Measurements from ENCODE around the gene PANX3. TPM values are rescaled to one million over a fixed set of nuclear protein-coding genes. Genes with fewer than 3 reads are reported as not detected.

Gene PANX3
- polyA plus RNA-seq, 1 of the 3 experiments (the other 2 are of a cell fraction), result not detected

DNA sequence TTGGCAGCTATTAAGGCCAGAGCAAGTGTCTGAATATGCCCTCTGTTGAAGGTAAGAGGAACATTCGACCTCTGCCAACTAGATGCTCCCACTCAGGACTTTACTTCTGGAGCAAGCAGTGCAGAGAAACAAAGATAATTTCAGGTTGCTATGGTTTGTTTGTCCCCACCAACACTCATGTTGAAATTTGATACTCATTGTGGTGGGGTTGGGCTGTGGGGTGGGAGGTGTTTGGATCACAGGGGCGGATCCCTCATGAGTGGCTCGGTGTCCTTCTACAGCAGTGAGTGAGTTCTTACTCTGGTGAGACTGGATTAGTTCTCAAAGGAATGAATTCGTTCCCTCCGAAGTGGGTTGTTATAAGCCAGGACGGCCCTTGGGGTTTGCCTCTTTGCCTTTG is 29.4 kb upstream of the PANX3 start:
- no peaks in the 10 kb centered on the region for H4K20me1 ChIP-seq (ENCODE audit: insufficient read depth)
- CTCF ChIA-PET, result interaction anchor here (2.6 kb wide), 1 partner anchor 180 kb away, joined by 19 read pairs; no protein-coding TSS in a partner anchor
- POLR2A ChIA-PET, result no interaction called here
- no peaks in the 10 kb centered on the region for H3K4me1 ChIP-seq (ENCODE audit: control insufficient read depth in 1 of 2, insufficient read depth in 2 of 2, low read depth in 1 of 2, low read length in 1 of 2)
- H3K9me3 ChIP-seq, result no peaks in the 10 kb centered on the region
- no peak overlapping the region for H3K9ac ChIP-seq
- 10% methylated on average over 6 of the region's 6 CpGs for whole genome bisulfite sequencing (ENCODE audit: low lambda C conversion rate)
- H3K79me2 ChIP-seq (ENCODE audit: insufficient read depth), result no peaks in the 10 kb centered on the region
- TF ChIP-seq NFIC (IDR thresholded peaks at IDR 0.05; ENCODE audit: borderline replicate concordance) (no peak), ZBTB33 (IDR thresholded peaks at IDR 0.05; ENCODE audit: borderline replicate concordance, low read depth) (no peak), POLR2AphosphoS5 (IDR thresholded peaks at IDR 0.05; ENCODE audit: low read depth, low read length) (no peak), EZH2phosphoT487 (IDR thresholded peaks at IDR 0.05; ENCODE audit: borderline replicate concordance, low read depth) (no peak), SIN3A (IDR thresholded peaks at IDR 0.05; ENCODE audit: borderline replicate concordance, low read depth, low read length) (no peak), MXI1 (IDR thresholded peaks at IDR 0.05; ENCODE audit: low read depth, low read length) (no peak), FOXJ3 (CRISPR knock-in tag; IDR thresholded peaks at IDR 0.05) (no peak), JUND (IDR thresholded peaks at IDR 0.05) (no peak), RCOR1 (IDR thresholded peaks at IDR 0.05; ENCODE audit: low read length) (no peak), USF2 (IDR thresholded peaks at IDR 0.05; ENCODE audit: borderline replicate concordance, low read depth, low read length) (no peak)
- TF ChIP-seq, protein P1, sequence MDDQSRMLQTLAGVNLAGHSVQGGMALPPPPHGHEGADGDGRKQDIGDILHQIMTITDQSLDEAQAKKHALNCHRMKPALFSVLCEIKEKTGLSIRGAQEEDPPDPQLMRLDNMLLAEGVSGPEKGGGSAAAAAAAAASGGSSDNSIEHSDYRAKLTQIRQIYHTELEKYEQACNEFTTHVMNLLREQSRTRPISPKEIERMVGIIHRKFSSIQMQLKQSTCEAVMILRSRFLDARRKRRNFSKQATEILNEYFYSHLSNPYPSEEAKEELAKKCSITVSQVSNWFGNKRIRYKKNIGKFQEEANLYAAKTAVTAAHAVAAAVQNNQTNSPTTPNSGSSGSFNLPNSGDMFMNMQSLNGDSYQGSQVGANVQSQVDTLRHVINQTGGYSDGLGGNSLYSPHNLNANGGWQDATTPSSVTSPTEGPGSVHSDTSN (IDR thresholded peaks at IDR 0.05), result no peak
- no peak overlapping the region for H3K27ac ChIP-seq (ENCODE audit: low read depth in 2 of 2, low read length in 1 of 2)
- H3K27me3 ChIP-seq (ENCODE audit: insufficient read depth), result peaks cover 41% of the 10 kb centered on the region; the same call in 1 of the 2 replicates
- H3K36me3 ChIP-seq (replicated peaks in 1 of 2; ENCODE audit: control insufficient read depth in 1 of 2, insufficient read depth in 2 of 2, low read length in 1 of 2), result no peaks in the 10 kb centered on the region
- no peaks in the 10 kb centered on the region for H3K9me2 ChIP-seq
- no peak for DNase-seq
- H3K4me3 ChIP-seq (ENCODE audit: low read depth in 2 of 2, low read length in 1 of 2), result no peak overlapping the region
- no peak overlapping the region for H2AFZ ChIP-seq (ENCODE audit: low read depth)
- no peak overlapping the region for H3K4me2 ChIP-seq
- H3F3A ChIP-seq (replicated peaks; ENCODE audit: insufficient read depth), result no peaks in the 10 kb centered on the region

GRCh38 chr11:124582565-124582964 is 28.7 kb upstream of the PANX3 start:
- Histone ChIP-seq H3K9ac (no peak overlapping the region), H3K79me2 (ENCODE audit: insufficient read depth) (no peaks in the 10 kb centered on the region), H3K4me2 (no peak overlapping the region), H3K27me3 (ENCODE audit: insufficient read depth) (peaks cover 46% of the 10 kb centered on the region; the same call in 1 of the 2 replicates), H3K9me2 (no peaks in the 10 kb centered on the region), H3K36me3 (replicated peaks in 1 of 2; ENCODE audit: control insufficient read depth in 1 of 2, insufficient read depth in 2 of 2, low read length in 1 of 2) (no peaks in the 10 kb centered on the region), H4K20me1 (ENCODE audit: insufficient read depth) (no peaks in the 10 kb centered on the region), H3K4me3 (ENCODE audit: low read depth in 2 of 2, low read length in 1 of 2) (no peak overlapping the region), H2AFZ (ENCODE audit: low read depth) (no peak overlapping the region), H3F3A (replicated peaks; ENCODE audit: insufficient read depth) (no peaks in the 10 kb centered on the region), H3K27ac (ENCODE audit: low read depth in 2 of 2, low read length in 1 of 2) (no peak overlapping the region), H3K4me1 (ENCODE audit: control insufficient read depth in 1 of 2, insufficient read depth in 2 of 2, low read depth in 1 of 2, low read length in 1 of 2) (no peaks in the 10 kb centered on the region), H3K9me3 (no peaks in the 10 kb centered on the region)
- ChIA-PET CTCF (interaction anchor here (0.6 to 2.6 kb wide), 3 partner anchors 156 to 511 kb away, joined by 3 to 19 read pairs (median 3); no protein-coding TSS in a partner anchor), POLR2A (no interaction called here)
- no peak for DNase-seq
- 8% methylated on average over 2 of the region's 2 CpGs for WGBS (ENCODE audit: low lambda C conversion rate)
- TF ChIP-seq YY1 (IDR thresholded peaks at IDR 0.05; ENCODE audit: low read depth) (no peak), ZBTB33 (IDR thresholded peaks at IDR 0.05; ENCODE audit: borderline replicate concordance, low read depth) (no peak), USF2 (IDR thresholded peaks at IDR 0.05; ENCODE audit: borderline replicate concordance, low read depth, low read length) (no peak), FOSL2 (IDR thresholded peaks at IDR 0.05; ENCODE audit: borderline replicate concordance, low read depth) (no peak), REST (IDR thresholded peaks at IDR 0.05; ENCODE audit: low read depth, low read length) (no peak), TCF12 (IDR thresholded peaks at IDR 0.05) (no peak)

Measured in SK-N-SH (cell line).